Uterus (tissue), 4 donors: ENCODE data around the gene MAN2A1. TPM values are rescaled to one million over a fixed set of nuclear protein-coding genes. Genes with fewer than 3 reads are reported as not detected.

Experiments used
- DNase-seq, 2 donors: peaks; one replicate each; pipeline ENCODE4 v3.0.0-alpha.2; 2019 to 2020
- H3K27ac ChIP-seq, 2 donors: fragments of 200-600 bp; sonication (generic); 1 replicate in 1 of 2; 2 replicates in 1 of 2; pipeline ENCODE4 v1.5.1; 2016 to 2018
- H3K27me3 ChIP-seq, 2 donors: fragments of 200-600 bp; sonication (generic); one replicate each; pipeline ENCODE4 v1.5.1; 2018 to 2019; ENCODE audit warnings: control low read depth in 1 of 2
- H3K36me3 ChIP-seq, 2 donors: fragments of 200-600 bp; sonication (generic); one replicate each; pipeline ENCODE4 v1.5.1; 2019; ENCODE audit warnings: control low read depth in 1 of 2
- H3K4me1 ChIP-seq, 2 donors: fragments of 200-600 bp; sonication (generic); one replicate each; pipeline ENCODE4 v1.5.1; 2018 to 2019; ENCODE audit warnings: control low read depth in 1 of 2
- H3K4me3 ChIP-seq, 2 donors: fragments of 200-600 bp; sonication (generic); 1 replicate in 1 of 2; 2 replicates in 1 of 2; pipeline ENCODE4 v1.5.1; 2018 to 2019; ENCODE audit warnings: mild to moderate bottlenecking in 1 of 2
- H3K9me3 ChIP-seq, 2 donors: fragments of 200-600 bp; sonication (generic); one replicate each; pipeline ENCODE4 v1.5.1; 2019; ENCODE audit warnings: control low read depth in 1 of 2
- CTCF ChIP-seq, 4 experiments: fragments of 200-600 bp in 2 of 4; fragments of 450-650 bp in 2 of 4; sonication (generic) in 2 of 4; IDR thresholded peaks; one replicate each; pipeline ENCODE4 v1.5.1; 2016 to 2019; ENCODE audit warnings: antibody characterized with exemption in 4 of 4, mild to moderate bottlenecking in 2 of 4, moderate library complexity in 1 of 4
- POLR2A ChIP-seq, 2 donors: fragments of 450-650 bp; IDR thresholded peaks; one replicate each; pipeline ENCODE4 v1.6.1; 2016; ENCODE audit warnings: antibody characterized with exemption in 2 of 2, mild to moderate bottlenecking in 1 of 2, moderate library complexity in 1 of 2
- intact Hi-C: fragments of 100-400 bp; cut with DNase I; formaldehyde crosslinking; loops from one replicate; pipeline ENCODE4 v1.15.1; 2023; ENCODE audit warnings: low total_unique reads
- total RNA-seq, 4 donors: library from RNA; depleted of rRNA in 3 of 4; stranded (reverse); fragments of >200 nt in 3 of 4; gene quantifications; one replicate each; pipeline versions ENCODE4 v1.1.0 to v1.2.4, GENCODE V29; 2014 to 2023
- donor health status: DM: yes; HTN: yes; CAD: no.

Gene MAN2A1
- total RNA-seq, 4 donors from 2014 or later, result 22.8 to 109 (median 40.6) TPM

- Histone ChIP-seq H3K4me3 (no peak overlapping the region), H3K27ac (no peak overlapping the region), H3K4me1 (no peaks in the 10 kb centered on the region), H3K9me3 (no peaks in the 10 kb centered on the region), H3K36me3 (no peaks in the 10 kb centered on the region), H3K27me3 (no peaks in the 10 kb centered on the region)
- intact Hi-C loops, result no loop called here
- TF ChIP-seq CTCF (IDR thresholded peaks at IDR 0.05) (no peak), POLR2A (IDR thresholded peaks at IDR 0.05) (no peak)
- DNase-seq, result no peak
Measured at GRCh38 chr5:109905906-109906305, 216.2 kb downstream of the MAN2A1 start.

DNA sequence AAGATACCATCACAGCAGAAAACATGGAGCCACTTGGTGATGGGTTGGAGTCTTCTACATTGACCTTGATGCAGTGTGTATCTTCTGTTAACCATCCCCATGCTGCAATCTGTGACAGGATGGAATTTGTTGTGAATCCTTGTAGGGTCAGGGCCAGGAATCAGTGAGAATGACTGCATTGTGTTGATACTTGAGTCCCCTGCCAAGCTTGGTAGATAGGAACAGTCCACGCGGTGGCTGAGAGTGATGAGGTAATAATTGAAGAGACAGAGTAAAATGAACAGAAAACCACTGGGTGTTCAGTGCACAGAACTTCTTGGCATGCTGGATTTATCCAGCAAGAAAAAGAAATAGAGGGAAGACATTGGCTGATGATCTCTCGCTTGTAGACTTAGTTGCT lies 217.5 kb downstream of the MAN2A1 start:
- intact Hi-C loops, result no loop called here
- DNase-seq, result no peak
- Histone ChIP-seq H3K9me3 (no peaks in the 10 kb centered on the region), H3K36me3 (no peaks in the 10 kb centered on the region), H3K27me3 (no peaks in the 10 kb centered on the region), H3K27ac (peak overlapping the region; percentile 9 to 12), H3K4me3 (no peak overlapping the region), H3K4me1 (no peaks in the 10 kb centered on the region)
- TF ChIP-seq POLR2A (IDR thresholded peaks at IDR 0.05) (no peak), CTCF (IDR thresholded peaks at IDR 0.05) (no peak)

GRCh38 chr5:109907731-109908130 lies 218.0 kb downstream of the MAN2A1 start:
- DNase-seq, result no peak
- Histone ChIP-seq H3K9me3 (no peaks in the 10 kb centered on the region), H3K27me3 (no peaks in the 10 kb centered on the region), H3K27ac (peak overlapping the region; percentile 9 to 12), H3K4me3 (no peak overlapping the region), H3K4me1 (no peaks in the 10 kb centered on the region), H3K36me3 (no peaks in the 10 kb centered on the region)
- intact Hi-C loops, result no loop called here
- no peak for TF ChIP-seq POLR2A (IDR thresholded peaks at IDR 0.05)
- TF ChIP-seq CTCF (IDR thresholded peaks at IDR 0.05), result no peak

DNA sequence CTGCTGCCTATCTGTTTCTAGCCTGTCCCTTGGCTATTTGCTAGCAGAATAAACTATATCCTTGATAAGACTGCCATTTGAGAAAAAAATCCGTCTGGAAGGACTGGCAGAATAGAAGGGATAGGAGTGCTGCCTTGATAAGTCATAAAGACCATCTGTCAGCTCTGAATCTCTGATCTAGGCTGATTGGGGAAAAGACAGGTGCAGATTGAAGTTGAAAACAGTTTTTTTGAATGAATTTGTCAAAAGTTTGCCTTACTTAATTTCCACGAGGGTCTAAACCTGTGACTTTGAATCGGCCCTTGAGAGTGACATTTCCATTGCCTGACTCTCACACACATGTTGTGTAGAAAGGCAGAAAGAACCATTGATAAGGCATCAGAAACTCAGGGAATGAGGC lies 218.6 kb downstream of the MAN2A1 start:
- Histone ChIP-seq H3K4me3 (no peak overlapping the region), H3K4me1 (no peaks in the 10 kb centered on the region), H3K9me3 (no peaks in the 10 kb centered on the region), H3K27me3 (no peaks in the 10 kb centered on the region), H3K36me3 (no peaks in the 10 kb centered on the region), H3K27ac (no peak overlapping the region)
- intact Hi-C loops, result no loop called here
- no peak for TF ChIP-seq CTCF (IDR thresholded peaks at IDR 0.05)
- no peak for TF ChIP-seq POLR2A (IDR thresholded peaks at IDR 0.05)
- DNase-seq, result no peak

DNA sequence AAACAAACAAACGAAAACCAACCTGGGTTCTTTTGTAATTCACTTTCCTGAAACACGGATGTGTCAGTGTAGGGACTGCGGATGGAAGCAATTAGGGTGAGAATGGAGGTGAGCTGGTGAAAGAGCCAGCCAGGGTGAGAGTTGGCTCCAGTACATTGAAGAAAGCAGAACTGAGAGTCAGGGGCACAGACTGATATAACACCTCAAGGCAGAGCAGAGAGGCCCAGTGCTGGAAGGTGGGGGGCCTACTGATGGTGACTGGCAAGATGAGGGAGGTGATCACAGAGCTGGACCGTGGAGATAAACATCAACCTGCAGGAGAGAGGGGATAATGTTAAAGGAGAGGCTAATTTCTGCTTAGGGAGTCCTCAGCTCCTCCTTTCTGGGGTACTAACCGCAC lies 221.1 kb downstream of the MAN2A1 start:
- no peak for DNase-seq
- Histone ChIP-seq H3K27me3 (no peaks in the 10 kb centered on the region), H3K36me3 (no peaks in the 10 kb centered on the region), H3K4me3 (no peak overlapping the region), H3K9me3 (no peaks in the 10 kb centered on the region), H3K4me1 (no peaks in the 10 kb centered on the region), H3K27ac (no peak overlapping the region)
- no peak for TF ChIP-seq CTCF (IDR thresholded peaks at IDR 0.05)
- no peak for TF ChIP-seq POLR2A (IDR thresholded peaks at IDR 0.05)
- intact Hi-C loops, result no loop called here
